Fibroblast of the aortic adventitia (primary cell): Measurements from ENCODE around the gene USP15. TPM values are rescaled to one million over a fixed set of nuclear protein-coding genes. Genes with fewer than 3 reads are reported as not detected.

Source experiments
- DNase-seq: peaks from one replicate; pipeline ENCODE4 v3.0.0-alpha.2; 2010; ENCODE audit warnings: low read depth
- H3K4me3 ChIP-seq: 2 replicates; pipeline ENCODE4 v1.5.1; 2011; ENCODE audit warnings: low read depth, mild to moderate bottlenecking, control low read depth, low read length, moderate library complexity
- CTCF ChIP-seq: IDR thresholded peaks from 2 replicates; pipeline ENCODE4 v1.5.1; 2011; ENCODE audit warnings: mild to moderate bottlenecking, low read length, control low read depth, inconsistent platforms; ENCODE audit not compliant: insufficient read depth
- total RNA-seq: library from RNA; depleted of rRNA; stranded (reverse); fragments of >200 nt; gene quantifications from 2 replicates; pipeline ENCODE4 v1.2.3, GENCODE V29; 2012; ENCODE audit warnings: low replicate concordance

Gene USP15
- total RNA-seq, 1 donor, result 65.7 TPM

- no peak for DNase-seq
- TF ChIP-seq CTCF, result no peak
- no peak overlapping the region for H3K4me3 ChIP-seq
These were observed 119.5 kb downstream of the USP15 start for GRCh38 chr12:62379723-62380045.

GRCh38 chr12:62382526-62382925 is 122.3 kb downstream of the USP15 start:
- no peak for TF ChIP-seq CTCF
- no peak for DNase-seq
- H3K4me3 ChIP-seq, result no peak overlapping the region

GRCh38 chr12:62396750-62397149 is 136.5 kb downstream of the USP15 start:
- DNase-seq, result no peak
- H3K4me3 ChIP-seq, result no peak overlapping the region
- no peak for TF ChIP-seq CTCF

- no peak overlapping the region for H3K4me3 ChIP-seq
- no peak for TF ChIP-seq CTCF
- no peak for DNase-seq
These were observed 139.9 kb downstream of the USP15 start for GRCh38 chr12:62400135-62400534.

GRCh38 chr12:62401631-62402030 is 141.4 kb downstream of the USP15 start:
- no peak for TF ChIP-seq CTCF
- DNase-seq, result no peak

GRCh38 chr12:62403031-62403430 is 142.8 kb downstream of the USP15 start:
- H3K4me3 ChIP-seq, result no peak overlapping the region
- no peak for TF ChIP-seq CTCF
- no peak for DNase-seq

More at GRCh38 chr12:62401631-62402030, 141.4 kb downstream of the USP15 start:
- H3K4me3 ChIP-seq, result no peak overlapping the region

- DNase-seq, result no peak
- TF ChIP-seq CTCF, result no peak
- no peak overlapping the region for H3K4me3 ChIP-seq
These were observed 147.4 kb downstream of the USP15 start for GRCh38 chr12:62407587-62407986.
